Tibial nerve (tissue), 4 donors: Measurements from ENCODE around the gene SPOCK1. TPM values are rescaled to one million over a fixed set of nuclear protein-coding genes. Genes with fewer than 3 reads are reported as not detected.

Experiments used
- DNase-seq, 2 donors: peaks; one replicate each; pipeline ENCODE4 v3.0.0-alpha.2; 2019; ENCODE audit warnings: low spot score in 2 of 2
- H3K27ac ChIP-seq, 4 donors: fragments of 200-600 bp; sonication (generic) in 3 of 4; one replicate each; pipeline ENCODE4 v1.5.1; 2017 to 2019; ENCODE audit warnings: mild to moderate bottlenecking in 1 of 4
- H3K27me3 ChIP-seq, 2 donors: fragments of 200-600 bp; sonication (generic) in 1 of 2; one replicate each; pipeline versions ENCODE4 v1.5.1 to v1.6.0; 2017 to 2019
- H3K36me3 ChIP-seq, 3 donors: fragments of 200-600 bp; sonication (generic); one replicate each; pipeline ENCODE4 v1.5.1; 2018 to 2019
- H3K4me1 ChIP-seq, 4 donors: fragments of 200-600 bp; sonication (generic) in 3 of 4; one replicate each; pipeline ENCODE4 v1.5.1; 2017 to 2019
- H3K4me3 ChIP-seq, 4 donors: fragments of 200-600 bp; sonication (generic) in 3 of 4; one replicate each; pipeline ENCODE4 v1.5.1; 2017 to 2019; ENCODE audit warnings: mild to moderate bottlenecking in 1 of 4, moderate library complexity in 1 of 4
- H3K9me3 ChIP-seq, 4 donors: fragments of 200-600 bp; sonication (generic) in 3 of 4; one replicate each; pipeline ENCODE4 v1.5.1; 2017 to 2019
- CTCF ChIP-seq, 5 experiments: fragments of 200-600 bp in 3 of 5; fragments of 450-650 bp in 2 of 5; sonication (generic) in 3 of 5; IDR thresholded peaks; one replicate each; pipeline ENCODE4 v1.5.1; 2016 to 2019; ENCODE audit warnings: antibody characterized with exemption in 5 of 5, mild to moderate bottlenecking in 3 of 5, moderate library complexity in 2 of 5
- EP300 ChIP-seq, 2 donors: sonication (generic); formaldehyde crosslinking; IDR thresholded peaks; one replicate each; pipeline ENCODE4 v1.6.1; 2017; ENCODE audit warnings: antibody characterized with exemption in 2 of 2, mild to moderate bottlenecking in 1 of 2
- POLR2A ChIP-seq, 2 donors: fragments of 450-650 bp; IDR thresholded peaks; one replicate each; pipeline ENCODE4 v1.6.1; 2017; ENCODE audit warnings: antibody characterized with exemption in 2 of 2, mild to moderate bottlenecking in 2 of 2, moderate library complexity in 2 of 2
- whole genome bisulfite sequencing, 2 donors: methylation state at CpG; one replicate each; pipeline ENCODE4 v1.1.5; 2018; 5-methylcytosine and 5-hydroxymethylcytosine counted together
- total RNA-seq, 4 donors: library from RNA; depleted of rRNA; stranded (reverse); fragments of >200 nt; gene quantifications; one replicate each; pipeline ENCODE4 v1.1.0, GENCODE V29; 2016

SPOCK1 gene
- total RNA-seq, 4 donors from 2014 or later = 39.8 to 119 (median 73.1) TPM

- no peak overlapping the region for H3K4me3 ChIP-seq
- no peaks in the 10 kb centered on the region for H3K27me3 ChIP-seq
- TF ChIP-seq EP300 (IDR thresholded peaks at IDR 0.05) (no peak), POLR2A (IDR thresholded peaks at IDR 0.05) (no peak)
- no peak overlapping the region for H3K27ac ChIP-seq
- no peak for DNase-seq
- H3K9me3 ChIP-seq = no peaks in the 10 kb centered on the region
- H3K36me3 ChIP-seq = no peaks in the 10 kb centered on the region
- no peaks in the 10 kb centered on the region for H3K4me1 ChIP-seq
- 75 to 80% methylated on average over 8 of the region's 8 CpGs for WGBS, 2 donors
Measured at GRCh38 chr5:137341831-137342230, 157.3 kb downstream of the SPOCK1 start.

- H3K9me3 ChIP-seq = no peaks in the 10 kb centered on the region
- H3K4me3 ChIP-seq = no peak overlapping the region
- no peak for TF ChIP-seq EP300 (IDR thresholded peaks at IDR 0.05)
- TF ChIP-seq POLR2A (IDR thresholded peaks at IDR 0.05) = no peak
- no peak for TF ChIP-seq CTCF (IDR thresholded peaks at IDR 0.05)
- WGBS, 2 donors = 75 to 82% methylated on average over 4 of the region's 4 CpGs
- peaks cover 0 to 4% (median 0%) of the 10 kb centered on the region in 4 donors for H3K4me1 ChIP-seq
- H3K27ac ChIP-seq = no peak overlapping the region
- H3K27me3 ChIP-seq = no peaks in the 10 kb centered on the region
- no peaks in the 10 kb centered on the region for H3K36me3 ChIP-seq
- no peak for DNase-seq
Measured at GRCh38 chr5:137340881-137341280, 158.2 kb downstream of the SPOCK1 start.

GRCh38 chr5:137336565-137337120 lies 162.5 kb downstream of the SPOCK1 start:
- Histone ChIP-seq H3K9me3 (no peaks in the 10 kb centered on the region), H3K27ac (no peak overlapping the region), H3K4me1 (peaks cover 0 to 4% (median 0%) of the 10 kb centered on the region in 4 donors), H3K4me3 (no peak overlapping the region), H3K27me3 (no peaks in the 10 kb centered on the region), H3K36me3 (no peaks in the 10 kb centered on the region)
- no peak for DNase-seq
- TF ChIP-seq POLR2A (IDR thresholded peaks at IDR 0.05) (no peak), CTCF (IDR thresholded peaks at IDR 0.05) (no peak), EP300 (IDR thresholded peaks at IDR 0.05) (no peak)

- Histone ChIP-seq H3K27ac (no peak overlapping the region), H3K4me3 (no peak overlapping the region), H3K4me1 (peaks cover 0 to 4% (median 0%) of the 10 kb centered on the region in 4 donors), H3K9me3 (no peaks in the 10 kb centered on the region), H3K36me3 (no peaks in the 10 kb centered on the region), H3K27me3 (no peaks in the 10 kb centered on the region)
- no peak for DNase-seq
- 47 to 50% methylated on average over 1 of the region's 1 CpG for WGBS, 2 donors
- TF ChIP-seq POLR2A (IDR thresholded peaks at IDR 0.05) (no peak), CTCF (IDR thresholded peaks at IDR 0.05) (no peak), EP300 (IDR thresholded peaks at IDR 0.05) (no peak)
Measured at GRCh38 chr5:137336161-137336560, 163.0 kb downstream of the SPOCK1 start.

- Histone ChIP-seq H3K27me3 (no peaks in the 10 kb centered on the region), H3K4me1 (peaks cover 0 to 4% (median 0%) of the 10 kb centered on the region in 4 donors), H3K27ac (no peak overlapping the region), H3K36me3 (no peaks in the 10 kb centered on the region), H3K4me3 (no peak overlapping the region), H3K9me3 (no peaks in the 10 kb centered on the region)
- no peak for DNase-seq
- no peak for TF ChIP-seq EP300 (IDR thresholded peaks at IDR 0.05)
- no peak for TF ChIP-seq POLR2A (IDR thresholded peaks at IDR 0.05)
- TF ChIP-seq CTCF (IDR thresholded peaks at IDR 0.05) = no peak
- 61 to 64% methylated on average over 5 of the region's 5 CpGs for WGBS, 2 donors
Measured at GRCh38 chr5:137335493-137335892, 163.6 kb downstream of the SPOCK1 start.

- TF ChIP-seq POLR2A (IDR thresholded peaks at IDR 0.05) (no peak), CTCF (IDR thresholded peaks at IDR 0.05) (no peak), EP300 (IDR thresholded peaks at IDR 0.05) (no peak)
- 66 to 76% methylated on average over 3 of the region's 3 CpGs for WGBS, 2 donors
- Histone ChIP-seq H3K27me3 (no peaks in the 10 kb centered on the region), H3K27ac (no peak overlapping the region), H3K4me3 (no peak overlapping the region), H3K4me1 (peaks cover 0 to 4% (median 0%) of the 10 kb centered on the region in 4 donors), H3K36me3 (no peaks in the 10 kb centered on the region), H3K9me3 (no peaks in the 10 kb centered on the region)
- no peak for DNase-seq
Measured at GRCh38 chr5:137333928-137334327, 165.2 kb downstream of the SPOCK1 start.
